ENCODE data around the gene ITGAX. TPM values are rescaled to one million over a fixed set of nuclear protein-coding genes. Genes with fewer than 3 reads are reported as not detected.

The ITGAX gene
- total RNA-seq, 1 experiment from 2014 or later = not detected

DNA sequence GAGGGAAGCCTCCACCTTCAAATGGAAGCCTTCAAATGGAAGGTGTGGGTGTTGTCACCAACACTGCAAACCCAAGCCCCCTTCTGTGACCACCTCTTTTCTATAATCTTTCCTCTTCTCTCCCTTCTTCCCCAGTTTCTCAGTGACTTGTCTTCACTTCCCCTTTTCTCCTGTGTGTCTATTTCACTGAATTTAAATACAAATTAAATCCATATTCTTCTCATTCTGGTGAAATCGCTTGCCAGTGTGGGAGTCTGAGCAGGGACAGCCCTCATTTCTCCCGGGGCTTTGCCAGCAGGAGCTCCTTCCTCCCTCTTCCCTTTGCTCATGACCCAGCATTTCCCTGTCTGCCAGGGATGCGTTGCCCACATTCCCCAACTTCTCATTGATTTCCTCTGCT, 6.4 kb upstream of the ITGAX start:
- BruUV-seq (replicated peaks) = no TSS peak
- H3K27me3 ChIP-seq (replicated peaks; ENCODE audit: insufficient read depth, low read depth, low read length, poor library complexity) = no peaks in the 10 kb centered on the region
- no peaks in the 10 kb centered on the region for H3K4me1 ChIP-seq (ENCODE audit: insufficient read depth, low read length, poor library complexity, severe bottlenecking)
- H3K9me3 ChIP-seq (ENCODE audit: low read depth, low read length, poor library complexity, severe bottlenecking) = no peaks in the 10 kb centered on the region
- no peak overlapping the region for H3K4me3 ChIP-seq (ENCODE audit: low read depth, low read length, poor library complexity, severe bottlenecking)
- DNase-seq (ENCODE audit: low spot score) = no peak
- TF ChIP-seq EZH2 (IDR thresholded peaks at IDR 0.05; ENCODE audit: borderline replicate concordance, low read depth, low read length, poor library complexity, severe bottlenecking) = no peak
- TF ChIP-seq, protein P1, sequence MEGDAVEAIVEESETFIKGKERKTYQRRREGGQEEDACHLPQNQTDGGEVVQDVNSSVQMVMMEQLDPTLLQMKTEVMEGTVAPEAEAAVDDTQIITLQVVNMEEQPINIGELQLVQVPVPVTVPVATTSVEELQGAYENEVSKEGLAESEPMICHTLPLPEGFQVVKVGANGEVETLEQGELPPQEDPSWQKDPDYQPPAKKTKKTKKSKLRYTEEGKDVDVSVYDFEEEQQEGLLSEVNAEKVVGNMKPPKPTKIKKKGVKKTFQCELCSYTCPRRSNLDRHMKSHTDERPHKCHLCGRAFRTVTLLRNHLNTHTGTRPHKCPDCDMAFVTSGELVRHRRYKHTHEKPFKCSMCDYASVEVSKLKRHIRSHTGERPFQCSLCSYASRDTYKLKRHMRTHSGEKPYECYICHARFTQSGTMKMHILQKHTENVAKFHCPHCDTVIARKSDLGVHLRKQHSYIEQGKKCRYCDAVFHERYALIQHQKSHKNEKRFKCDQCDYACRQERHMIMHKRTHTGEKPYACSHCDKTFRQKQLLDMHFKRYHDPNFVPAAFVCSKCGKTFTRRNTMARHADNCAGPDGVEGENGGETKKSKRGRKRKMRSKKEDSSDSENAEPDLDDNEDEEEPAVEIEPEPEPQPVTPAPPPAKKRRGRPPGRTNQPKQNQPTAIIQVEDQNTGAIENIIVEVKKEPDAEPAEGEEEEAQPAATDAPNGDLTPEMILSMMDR (conservative IDR thresholded peaks at IDR 0.05; ENCODE audit: low read depth, low read length) = no peak
- no peaks in the 10 kb centered on the region for H3K36me3 ChIP-seq (ENCODE audit: insufficient read depth, low read length, poor library complexity, severe bottlenecking)
- H3K27ac ChIP-seq (ENCODE audit: low read depth, low read length, poor library complexity, severe bottlenecking) = no peak overlapping the region
- POLR2A ChIA-PET (ENCODE audit: low non-redundant PET) = no interaction called here
- intact Hi-C loops (cut with micrococcal nuclease; ENCODE audit: unreplicated experiment) = no loop called here
- CTCF ChIA-PET = no interaction called here

DNA sequence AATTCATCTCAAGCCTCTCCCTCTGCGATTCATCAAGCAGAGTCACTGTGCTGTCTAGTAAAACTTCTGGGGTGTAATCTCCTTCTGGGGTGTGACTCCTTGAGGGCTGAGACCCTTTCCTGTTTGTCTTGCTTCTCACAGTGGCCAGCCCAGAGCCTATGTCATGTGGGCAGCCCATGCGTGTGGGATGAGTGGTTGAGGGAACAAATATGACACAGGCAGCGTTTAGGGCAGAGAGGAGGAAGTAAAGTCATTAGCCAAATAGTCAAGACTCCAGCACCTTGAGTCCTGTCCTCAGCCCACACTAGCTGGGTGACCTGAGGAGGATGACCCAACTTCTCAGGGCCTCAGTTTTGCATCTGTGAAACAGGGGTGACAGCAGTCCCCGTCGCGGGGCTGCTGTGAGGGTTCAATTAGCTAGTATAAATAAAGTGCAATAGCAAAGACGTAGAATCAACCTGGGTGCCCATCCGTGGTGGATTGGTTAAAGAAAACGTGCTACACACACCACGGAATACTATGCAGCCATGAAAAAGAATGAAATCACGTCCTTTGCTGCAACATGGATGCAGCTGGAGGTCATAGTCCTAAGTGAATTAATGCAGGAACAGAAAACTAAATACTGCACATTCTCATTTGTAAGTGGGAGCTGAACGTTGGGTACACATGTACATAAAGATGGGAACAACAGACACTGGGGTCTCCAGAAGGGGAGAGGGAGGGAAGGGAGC, 4.5 kb upstream of the ITGAX start:
- Histone ChIP-seq H3K4me1 (ENCODE audit: insufficient read depth, low read length, poor library complexity, severe bottlenecking) (no peaks in the 10 kb centered on the region), H3K4me3 (ENCODE audit: low read depth, low read length, poor library complexity, severe bottlenecking) (no peak overlapping the region), H3K27ac (ENCODE audit: low read depth, low read length, poor library complexity, severe bottlenecking) (no peak overlapping the region), H3K9me3 (ENCODE audit: low read depth, low read length, poor library complexity, severe bottlenecking) (no peaks in the 10 kb centered on the region), H3K36me3 (ENCODE audit: insufficient read depth, low read length, poor library complexity, severe bottlenecking) (no peaks in the 10 kb centered on the region), H3K27me3 (replicated peaks; ENCODE audit: insufficient read depth, low read depth, low read length, poor library complexity) (no peaks in the 10 kb centered on the region)
- intact Hi-C loops (cut with micrococcal nuclease; ENCODE audit: unreplicated experiment) = no loop called here
- no peak for TF ChIP-seq EZH2 (IDR thresholded peaks at IDR 0.05; ENCODE audit: borderline replicate concordance, low read depth, low read length, poor library complexity, severe bottlenecking)
- TF ChIP-seq, protein P1 (conservative IDR thresholded peaks at IDR 0.05; ENCODE audit: low read depth, low read length) = no peak
- CTCF ChIA-PET = no interaction called here
- DNase-seq (ENCODE audit: low spot score) = no peak
- BruUV-seq (replicated peaks) = no TSS peak
- POLR2A ChIA-PET (ENCODE audit: low non-redundant PET) = no interaction called here

DNA sequence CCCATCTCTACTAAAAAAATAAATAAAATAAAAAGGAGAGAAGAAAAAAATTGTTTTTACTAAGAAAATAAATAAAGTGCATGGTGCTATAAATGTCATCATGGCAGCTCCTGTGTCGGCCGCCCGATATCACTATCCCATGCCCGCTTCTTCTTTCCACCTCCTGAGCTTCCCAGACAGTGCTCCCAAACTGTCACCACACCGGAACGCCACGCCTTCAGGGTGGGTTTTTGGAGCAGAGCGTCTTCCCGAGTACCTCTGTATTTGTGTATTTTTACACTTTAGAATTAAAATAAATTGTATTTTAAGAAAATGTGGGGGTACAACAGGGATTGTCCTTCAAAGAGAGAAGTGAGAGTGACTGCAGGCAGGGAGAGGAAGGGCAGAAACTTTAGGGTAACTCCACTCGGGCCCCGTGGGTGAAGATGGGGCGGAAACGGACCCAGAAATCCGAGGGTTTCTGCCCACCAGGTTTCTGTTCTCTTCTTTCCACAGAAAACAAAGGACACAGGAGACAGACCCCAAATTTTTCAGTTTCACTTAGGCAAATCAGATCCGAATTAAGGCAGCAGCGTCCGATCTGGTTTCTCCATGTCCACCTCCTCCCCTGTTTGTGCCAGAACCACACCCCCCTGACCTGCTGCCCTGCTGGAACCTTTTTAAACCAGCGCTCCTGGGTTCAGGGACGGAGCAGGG, 3.6 kb upstream of the ITGAX start:
- BruUV-seq (replicated peaks) = no TSS peak
- POLR2A ChIA-PET (ENCODE audit: low non-redundant PET) = no interaction called here

More for the DNA sequence above, 3.6 kb upstream of the ITGAX start:
- Histone ChIP-seq H3K4me3 (ENCODE audit: low read depth, low read length, poor library complexity, severe bottlenecking) (no peak overlapping the region), H3K9me3 (ENCODE audit: low read depth, low read length, poor library complexity, severe bottlenecking) (no peaks in the 10 kb centered on the region), H3K36me3 (ENCODE audit: insufficient read depth, low read length, poor library complexity, severe bottlenecking) (no peaks in the 10 kb centered on the region), H3K4me1 (ENCODE audit: insufficient read depth, low read length, poor library complexity, severe bottlenecking) (no peaks in the 10 kb centered on the region), H3K27ac (ENCODE audit: low read depth, low read length, poor library complexity, severe bottlenecking) (no peak overlapping the region), H3K27me3 (replicated peaks; ENCODE audit: insufficient read depth, low read depth, low read length, poor library complexity) (no peaks in the 10 kb centered on the region)
- TF ChIP-seq, protein P1 (conservative IDR thresholded peaks at IDR 0.05; ENCODE audit: low read depth, low read length) = no peak
- no peak for TF ChIP-seq EZH2 (IDR thresholded peaks at IDR 0.05; ENCODE audit: borderline replicate concordance, low read depth, low read length, poor library complexity, severe bottlenecking)
- CTCF ChIA-PET = no interaction called here
- no peak for DNase-seq (ENCODE audit: low spot score)
- intact Hi-C loops (cut with micrococcal nuclease; ENCODE audit: unreplicated experiment) = no loop called here

Data from A673 (cell line).